ENCODE results near the gene ZFHX3. TPM values are rescaled to one million over a fixed set of nuclear protein-coding genes. Genes with fewer than 3 reads are reported as not detected.

Gene ZFHX3
- total and polyA plus RNA-seq, 2 donors from 2014 or later, result 2.3 to 29.3 TPM

DNA sequence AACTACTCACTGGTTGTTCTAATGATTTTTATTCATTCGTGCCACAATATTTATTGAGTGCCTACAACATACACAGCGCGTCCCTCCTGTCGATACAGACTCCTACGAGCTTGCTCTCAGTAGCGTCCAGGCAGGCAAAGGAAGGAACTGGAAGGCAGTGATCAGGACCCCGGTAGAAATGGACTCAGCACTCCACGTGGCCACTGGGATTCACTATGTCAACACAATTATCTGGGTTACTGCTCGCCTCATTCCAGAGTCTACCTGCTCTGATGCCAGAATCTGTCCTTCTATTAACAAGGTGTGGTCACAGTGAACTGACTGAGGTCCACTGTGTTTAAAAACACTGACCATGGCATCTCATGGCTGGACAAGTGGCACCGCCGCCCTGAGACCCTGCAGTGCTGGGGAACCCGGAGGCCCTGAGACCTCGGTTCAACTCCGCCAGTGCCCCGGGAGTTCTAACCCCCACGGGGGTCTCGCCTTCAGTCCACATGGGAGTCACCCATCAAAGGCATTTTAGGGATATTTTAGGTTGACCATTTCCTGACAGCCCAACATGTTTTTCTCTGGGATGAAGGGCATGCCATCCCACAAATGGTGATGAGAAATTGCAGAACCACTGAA lies 71.4 kb downstream of the ZFHX3 start:
- DNase-seq, result no peak
- TF ChIP-seq, protein P1, sequence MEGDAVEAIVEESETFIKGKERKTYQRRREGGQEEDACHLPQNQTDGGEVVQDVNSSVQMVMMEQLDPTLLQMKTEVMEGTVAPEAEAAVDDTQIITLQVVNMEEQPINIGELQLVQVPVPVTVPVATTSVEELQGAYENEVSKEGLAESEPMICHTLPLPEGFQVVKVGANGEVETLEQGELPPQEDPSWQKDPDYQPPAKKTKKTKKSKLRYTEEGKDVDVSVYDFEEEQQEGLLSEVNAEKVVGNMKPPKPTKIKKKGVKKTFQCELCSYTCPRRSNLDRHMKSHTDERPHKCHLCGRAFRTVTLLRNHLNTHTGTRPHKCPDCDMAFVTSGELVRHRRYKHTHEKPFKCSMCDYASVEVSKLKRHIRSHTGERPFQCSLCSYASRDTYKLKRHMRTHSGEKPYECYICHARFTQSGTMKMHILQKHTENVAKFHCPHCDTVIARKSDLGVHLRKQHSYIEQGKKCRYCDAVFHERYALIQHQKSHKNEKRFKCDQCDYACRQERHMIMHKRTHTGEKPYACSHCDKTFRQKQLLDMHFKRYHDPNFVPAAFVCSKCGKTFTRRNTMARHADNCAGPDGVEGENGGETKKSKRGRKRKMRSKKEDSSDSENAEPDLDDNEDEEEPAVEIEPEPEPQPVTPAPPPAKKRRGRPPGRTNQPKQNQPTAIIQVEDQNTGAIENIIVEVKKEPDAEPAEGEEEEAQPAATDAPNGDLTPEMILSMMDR (IDR thresholded peaks at IDR 0.05; ENCODE audit: borderline replicate concordance, extremely low read depth, insufficient read depth), result no peak
- Histone ChIP-seq H3K9ac (ENCODE audit: low read length in 3 of 3) (no peak overlapping the region), H3K4me1 (ENCODE audit: control insufficient read depth in 2 of 3, insufficient read depth in 2 of 3, low read depth in 1 of 3, low read length in 3 of 3) (peaks cover 0 to 7% (median 0%) of the 10 kb centered on the region in 3 donors), H3K36me3 (ENCODE audit: control insufficient read depth in 2 of 3, insufficient read depth in 3 of 3, low read length in 3 of 3) (no peaks in the 10 kb centered on the region), H3K27ac (ENCODE audit: low read depth in 2 of 2, low read length in 2 of 2) (no peak overlapping the region), H3K9me3 (ENCODE audit: control insufficient read depth in 2 of 3, insufficient read depth in 1 of 3, low read length in 3 of 3) (no peaks in the 10 kb centered on the region), H3K27me3 (ENCODE audit: control insufficient read depth, insufficient read depth, low read length) (no peaks in the 10 kb centered on the region), H3K4me3 (ENCODE audit: low read length in 3 of 3) (no peak overlapping the region)
- intact Hi-C loops (cut with DNase I), result no loop called here
- FAIRE-seq, result no peak

DNA sequence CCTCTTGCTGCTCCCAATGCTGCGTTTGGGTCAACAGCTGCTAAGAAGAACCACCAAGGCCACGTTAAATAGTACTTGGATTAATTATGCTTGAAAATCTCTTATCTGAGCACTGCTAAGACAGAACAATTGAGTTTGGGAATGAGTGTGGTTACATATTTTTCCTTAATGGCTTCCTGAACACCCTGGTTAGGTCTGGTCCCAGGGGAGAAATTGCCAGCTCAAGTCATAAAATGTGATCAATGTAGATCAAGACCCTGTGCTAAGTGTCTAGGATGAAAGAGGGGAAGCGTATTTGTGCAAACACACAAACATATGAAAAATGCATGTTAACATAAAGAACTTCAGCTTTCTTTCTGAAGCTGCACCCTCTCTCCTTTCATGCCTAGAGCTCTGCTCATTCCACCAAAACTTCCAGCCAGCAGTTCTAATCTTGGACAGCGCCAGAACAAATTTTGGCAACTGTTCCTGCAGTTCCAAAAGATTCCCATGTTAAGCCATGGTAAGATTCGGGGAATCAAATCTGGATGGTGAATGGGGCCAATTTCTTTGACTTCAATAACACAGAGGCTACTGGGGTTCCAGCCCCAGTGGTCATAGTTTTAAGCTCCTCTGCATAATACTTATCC lies 72.0 kb downstream of the ZFHX3 start:
- H3K4me3 ChIP-seq (ENCODE audit: low read length in 3 of 3), result no peak overlapping the region
- H3K27ac ChIP-seq (ENCODE audit: low read depth in 2 of 2, low read length in 2 of 2), result no peak overlapping the region
- TF ChIP-seq, protein P1 (IDR thresholded peaks at IDR 0.05; ENCODE audit: borderline replicate concordance, extremely low read depth, insufficient read depth), result no peak
- intact Hi-C loops (cut with DNase I), result no loop called here
- no peaks in the 10 kb centered on the region for H3K9me3 ChIP-seq (ENCODE audit: control insufficient read depth in 2 of 3, insufficient read depth in 1 of 3, low read length in 3 of 3)
- DNase-seq (no peak), FAIRE-seq (no peak)
- peaks cover 0 to 7% (median 0%) of the 10 kb centered on the region in 3 donors for H3K4me1 ChIP-seq (ENCODE audit: control insufficient read depth in 2 of 3, insufficient read depth in 2 of 3, low read depth in 1 of 3, low read length in 3 of 3)
- H3K9ac ChIP-seq (ENCODE audit: low read length in 3 of 3), result no peak overlapping the region
- no peaks in the 10 kb centered on the region for H3K36me3 ChIP-seq (ENCODE audit: control insufficient read depth in 2 of 3, insufficient read depth in 3 of 3, low read length in 3 of 3)
- H3K27me3 ChIP-seq (ENCODE audit: control insufficient read depth, insufficient read depth, low read length), result no peaks in the 10 kb centered on the region

DNA sequence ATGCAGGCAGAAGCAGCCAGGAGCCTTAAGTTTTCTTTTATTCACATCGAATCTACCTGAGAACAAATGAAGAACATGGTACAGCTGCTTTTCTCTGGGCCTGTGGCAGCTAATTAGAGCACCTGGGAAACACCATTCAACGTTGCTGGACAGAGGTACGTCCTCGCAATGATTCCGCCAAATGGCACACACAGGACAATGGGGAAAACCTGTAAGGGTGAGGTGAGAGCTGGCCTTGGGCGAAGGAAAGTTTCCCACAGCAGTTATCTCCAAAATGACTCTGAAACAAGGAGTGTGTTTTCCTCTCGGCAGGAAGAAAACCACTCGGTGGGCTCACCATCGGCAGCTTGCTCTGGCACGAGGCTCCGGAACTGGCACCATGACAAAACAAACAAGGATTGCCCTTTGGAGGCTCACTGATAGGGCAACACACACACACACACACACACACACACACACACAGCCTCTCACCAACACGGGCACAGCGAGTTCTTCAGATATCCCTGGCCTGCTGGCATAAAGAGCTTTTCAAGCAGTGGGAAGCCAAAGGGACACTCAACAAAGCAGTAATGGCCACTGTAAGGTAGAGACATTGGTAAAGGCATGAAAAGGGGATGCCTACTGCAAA lies 73.7 kb downstream of the ZFHX3 start:
- Histone ChIP-seq H3K27me3 (ENCODE audit: control insufficient read depth, insufficient read depth, low read length) (no peaks in the 10 kb centered on the region), H3K36me3 (ENCODE audit: control insufficient read depth in 2 of 3, insufficient read depth in 3 of 3, low read length in 3 of 3) (no peaks in the 10 kb centered on the region), H3K9me3 (ENCODE audit: control insufficient read depth in 2 of 3, insufficient read depth in 1 of 3, low read length in 3 of 3) (no peaks in the 10 kb centered on the region), H3K27ac (ENCODE audit: low read depth in 2 of 2, low read length in 2 of 2) (no peak overlapping the region), H3K4me1 (ENCODE audit: control insufficient read depth in 2 of 3, insufficient read depth in 2 of 3, low read depth in 1 of 3, low read length in 3 of 3) (peaks cover 0 to 3% (median 0%) of the 10 kb centered on the region in 3 donors), H3K4me3 (ENCODE audit: low read length in 3 of 3) (no peak overlapping the region), H3K9ac (ENCODE audit: low read length in 3 of 3) (no peak overlapping the region)
- intact Hi-C loops (cut with DNase I), result no loop called here
- TF ChIP-seq, protein P1 (IDR thresholded peaks at IDR 0.05; ENCODE audit: borderline replicate concordance, extremely low read depth, insufficient read depth), result no peak
- FAIRE-seq, result no peak
- DNase-seq, result no peak

Measured in kidney (tissue), 14 donors.